Activated B cell treated with CpG ODN at 0.5 μM for 24 hours (primary cell): Measurements from ENCODE around the gene MAML1. TPM values are rescaled to one million over a fixed set of nuclear protein-coding genes. Genes with fewer than 3 reads are reported as not detected.
"Not testable (repeated sequence)": the region's sequence is repeated elsewhere in the genome, so short reads cannot be mapped to it uniquely, and the experiment has no call there.

Experiments
- ATAC-seq: fragments of 200-7000 bp; cut with Tn5 transposase; one replicate; pipeline ENCODE4 v1.10.0; 2021; ENCODE audit warnings: low read depth, mild to moderate bottlenecking, moderate library complexity
- CTCF ChIA-PET: fragments of 350-600 bp; sonication (Branson Sonifier 250); formaldehyde crosslinking; loops from one replicate; lab custom pipeline; 2021; ENCODE audit warnings: antibody characterized with exemption; lab: Charles Lee
- POLR2A ChIA-PET: fragments of 350-600 bp; sonication (Branson Sonifier 250); formaldehyde crosslinking; loops from one replicate; lab custom pipeline; 2021; ENCODE audit warnings: antibody characterized with exemption; lab: Charles Lee
- DNase-seq: peaks from one replicate; pipeline ENCODE4 v3.0.0; 2022
- H3K27ac Mint-ChIP-seq: one replicate; pipeline ENCODE4 v1.8.0; 2020; ENCODE audit warnings: mixed read lengths
- H3K27me3 Mint-ChIP-seq: one replicate; pipeline ENCODE4 v1.8.0; 2021; ENCODE audit warnings: mixed read lengths
- H3K36me3 Mint-ChIP-seq: one replicate; pipeline ENCODE4 v1.8.0; 2021; ENCODE audit warnings: low read depth, mixed read lengths
- H3K4me1 Mint-ChIP-seq: one replicate; pipeline ENCODE4 v1.8.0; 2021; ENCODE audit warnings: mixed read lengths
- H3K4me3 Mint-ChIP-seq: one replicate; pipeline ENCODE4 v1.8.0; 2020; ENCODE audit warnings: mild to moderate bottlenecking, mixed read lengths
- H3K9me3 Mint-ChIP-seq: one replicate; pipeline ENCODE4 v1.8.0; 2020; ENCODE audit warnings: mixed read lengths
- intact Hi-C: fragments of 100-400 bp; cut with micrococcal nuclease; formaldehyde crosslinking; loops from one replicate; pipeline ENCODE4 v1.15.1; 2024
- total RNA-seq: library from RNA; stranded (reverse); gene quantifications from 2 replicates; pipeline ENCODE4 v1.2.3, GENCODE V29; 2022
- TF ChIP-seq, protein P1 (sequence below): fragments of 200-600 bp; IDR thresholded peaks from one replicate; pipeline ENCODE4 v1.8.0; 2022; ENCODE audit warnings: antibody characterized with exemption, mild to moderate bottlenecking

Gene MAML1
- total RNA-seq, 1 donor from 2014 or later: 38.8 TPM

DNA sequence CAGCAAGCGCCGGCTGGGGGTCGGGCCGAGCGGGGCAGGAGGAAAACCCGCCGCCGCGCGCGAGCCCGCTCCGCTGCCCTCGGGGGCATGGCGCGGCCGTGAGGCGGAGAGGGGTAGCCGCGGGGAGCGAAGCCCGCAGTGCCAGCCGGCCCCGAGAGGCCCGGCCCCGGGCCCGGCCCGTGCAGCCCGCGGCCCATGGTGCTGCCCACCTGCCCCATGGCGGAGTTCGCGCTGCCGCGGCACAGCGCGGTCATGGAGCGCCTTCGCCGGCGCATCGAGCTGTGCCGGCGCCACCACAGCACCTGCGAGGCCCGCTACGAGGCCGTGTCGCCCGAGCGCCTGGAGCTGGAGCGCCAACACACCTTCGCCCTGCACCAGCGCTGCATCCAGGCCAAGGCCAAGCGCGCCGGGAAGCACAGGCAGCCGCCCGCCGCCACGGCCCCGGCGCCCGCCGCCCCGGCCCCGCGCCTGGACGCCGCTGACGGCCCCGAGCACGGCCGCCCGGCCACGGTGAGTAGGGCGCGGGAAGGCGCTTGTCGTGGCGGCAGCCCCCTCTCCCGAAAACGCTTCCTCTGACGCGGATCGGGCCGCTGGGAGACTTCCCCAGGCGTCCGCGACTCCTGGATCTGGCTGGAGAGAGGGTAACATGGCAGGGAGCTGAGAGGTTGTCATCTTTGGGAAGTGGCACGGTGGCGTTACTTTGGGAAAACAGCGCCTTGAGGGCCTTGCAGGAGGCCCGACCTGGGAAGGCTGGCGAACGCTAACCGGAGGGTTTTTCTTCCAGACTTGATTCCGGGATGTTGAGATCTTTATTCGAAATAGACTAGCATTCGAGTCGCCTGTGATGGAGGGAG is 523 bp downstream of the MAML1 start:
- Mint-ChIP-seq H3K4me3 (peak overlapping the region; percentile 93), H3K36me3 (peaks cover 45% of the 10 kb centered on the region), H3K27ac (peak overlapping the region; percentile 91), H3K4me1 (peaks cover 40% of the 10 kb centered on the region), H3K27me3 (no peaks in the 10 kb centered on the region), H3K9me3 (no peaks in the 10 kb centered on the region)
- CTCF ChIA-PET: interaction anchor here (0.8 to 2.0 kb wide), 2 partner anchors 30 to 110 kb away, joined by 3 to 9 read pairs; partner anchors contain the start of gene HNRNPH1
- POLR2A ChIA-PET: interaction anchor here (0.9 to 2.8 kb wide), 12 partner anchors 11 to 190 kb away, joined by 4 to 35 read pairs (median 9); partner anchors contain the start of genes CANX, HNRNPH1, LTC4S and MGAT4B
- no peak for DNase-seq
- ATAC-seq: peak; percentile 26
- TF ChIP-seq, protein P1, sequence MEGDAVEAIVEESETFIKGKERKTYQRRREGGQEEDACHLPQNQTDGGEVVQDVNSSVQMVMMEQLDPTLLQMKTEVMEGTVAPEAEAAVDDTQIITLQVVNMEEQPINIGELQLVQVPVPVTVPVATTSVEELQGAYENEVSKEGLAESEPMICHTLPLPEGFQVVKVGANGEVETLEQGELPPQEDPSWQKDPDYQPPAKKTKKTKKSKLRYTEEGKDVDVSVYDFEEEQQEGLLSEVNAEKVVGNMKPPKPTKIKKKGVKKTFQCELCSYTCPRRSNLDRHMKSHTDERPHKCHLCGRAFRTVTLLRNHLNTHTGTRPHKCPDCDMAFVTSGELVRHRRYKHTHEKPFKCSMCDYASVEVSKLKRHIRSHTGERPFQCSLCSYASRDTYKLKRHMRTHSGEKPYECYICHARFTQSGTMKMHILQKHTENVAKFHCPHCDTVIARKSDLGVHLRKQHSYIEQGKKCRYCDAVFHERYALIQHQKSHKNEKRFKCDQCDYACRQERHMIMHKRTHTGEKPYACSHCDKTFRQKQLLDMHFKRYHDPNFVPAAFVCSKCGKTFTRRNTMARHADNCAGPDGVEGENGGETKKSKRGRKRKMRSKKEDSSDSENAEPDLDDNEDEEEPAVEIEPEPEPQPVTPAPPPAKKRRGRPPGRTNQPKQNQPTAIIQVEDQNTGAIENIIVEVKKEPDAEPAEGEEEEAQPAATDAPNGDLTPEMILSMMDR: no peak
- intact Hi-C loops: loop anchor here (1.0 to 10.0 kb wide), 13 partner anchors 30 to 1108 kb away; partner anchors contain the start of genes CANX, CLK4, HNRNPH1 and MGAT1

DNA sequence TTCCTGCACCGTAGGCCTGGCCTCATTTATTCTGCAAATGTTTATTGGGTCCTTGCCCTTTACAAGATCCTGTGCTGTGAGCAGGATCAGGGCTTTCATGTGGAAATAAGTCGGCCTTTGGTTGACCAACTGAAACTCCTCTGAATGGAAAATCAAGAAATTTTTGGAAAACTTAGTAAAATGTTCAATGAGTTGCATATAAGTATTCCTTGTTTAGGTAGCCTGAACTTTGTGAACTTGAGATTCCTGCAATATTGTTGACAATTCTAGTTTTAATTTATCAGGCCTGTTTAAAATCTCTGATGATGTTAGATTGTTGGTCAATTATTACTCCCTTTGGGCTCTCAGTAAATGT is 1.1 kb downstream of the MAML1 start:
- intact Hi-C loops: loop anchor here (2.0 to 10.0 kb wide), 6 partner anchors 29 to 1109 kb away; partner anchors contain the start of genes CLK4, MGAT1, MRNIP and RUFY1
- H3K27ac Mint-ChIP-seq: peak overlapping the region; percentile 86
- ChIA-PET POLR2A (interaction anchor here (2.4 to 2.8 kb wide), 3 partner anchors 34 to 110 kb away, joined by 14 to 35 read pairs (median 32); partner anchors contain the start of genes CANX, HNRNPH1 and LTC4S), CTCF (interaction anchor here (0.6 to 0.8 kb wide), 2 partner anchors 51 to 111 kb away, joined by 3 read pairs; partner anchors contain the start of gene HNRNPH1)
- H3K4me3 Mint-ChIP-seq: peak overlapping the region; percentile 93
- ATAC-seq: no peak
- no peaks in the 10 kb centered on the region for H3K9me3 Mint-ChIP-seq
- no peak for DNase-seq
- peaks cover 43% of the 10 kb centered on the region for H3K36me3 Mint-ChIP-seq
- TF ChIP-seq, protein P1: no peak
- no peaks in the 10 kb centered on the region for H3K27me3 Mint-ChIP-seq
- peaks cover 45% of the 10 kb centered on the region for H3K4me1 Mint-ChIP-seq

DNA sequence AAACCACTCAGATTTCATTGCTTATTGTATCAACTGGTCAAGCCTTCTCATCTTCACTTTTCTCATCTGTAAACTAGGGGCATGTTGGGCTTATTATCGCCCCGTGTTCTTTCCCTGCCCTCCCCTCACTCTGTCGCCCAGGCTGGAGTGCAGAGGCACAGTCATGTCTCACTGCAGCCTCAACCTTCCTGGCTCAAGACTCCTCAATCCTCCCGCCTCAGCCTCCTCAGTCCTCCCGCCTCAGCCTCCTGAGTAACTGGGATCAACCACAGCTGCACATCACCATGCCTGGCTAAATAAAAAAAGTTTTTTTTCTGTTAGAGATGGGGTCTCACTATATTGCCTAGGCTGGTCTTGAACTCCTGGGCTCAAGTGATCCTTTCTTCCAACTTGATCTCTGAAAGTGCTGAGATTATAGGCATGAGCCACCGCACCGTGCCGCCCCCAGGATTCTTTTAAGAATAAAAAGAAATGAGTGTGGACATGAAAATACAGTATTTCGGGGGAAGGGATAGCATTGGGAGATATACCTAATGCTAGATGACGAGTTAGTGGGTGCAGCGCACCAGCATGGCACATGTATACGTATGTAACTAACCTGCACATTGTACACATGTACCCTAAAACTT is 2.0 kb downstream of the MAML1 start:
- TF ChIP-seq, protein P1: no peak
- peaks cover 45% of the 10 kb centered on the region for H3K4me1 Mint-ChIP-seq
- POLR2A ChIA-PET: interaction anchor here (2.8 kb wide), 1 partner anchor 111 kb away, joined by 32 read pairs; the partner anchor contains the start of gene HNRNPH1

DNA sequence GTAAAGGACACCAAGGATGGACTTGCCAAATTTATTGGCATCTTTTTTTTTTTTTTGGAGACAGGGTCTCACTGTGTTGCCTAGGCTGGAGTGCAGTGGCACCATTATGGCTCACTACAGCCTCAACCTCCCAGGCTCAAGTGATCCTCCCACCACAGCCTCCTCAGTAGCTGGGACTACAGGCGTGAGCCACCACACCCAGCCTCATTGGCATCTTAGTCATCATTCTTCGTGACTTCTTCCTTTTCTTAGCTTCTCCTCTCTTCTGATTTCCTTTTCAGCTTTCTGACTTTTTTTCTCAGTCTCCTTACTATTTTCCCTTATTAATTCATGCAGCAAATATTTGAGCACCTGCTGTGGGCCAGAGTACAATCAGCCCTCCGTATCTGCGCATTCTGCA is 6.1 kb downstream of the MAML1 start:
- no peaks in the 10 kb centered on the region for H3K9me3 Mint-ChIP-seq
- intact Hi-C loops: loop anchor here (10.0 kb wide), 2 partner anchors 1066 to 1114 kb away; partner anchors contain the start of genes CLK4 and MGAT1
- H3K27me3 Mint-ChIP-seq: no peaks in the 10 kb centered on the region
- ATAC-seq: no peak
- H3K4me1 Mint-ChIP-seq: peaks cover 38% of the 10 kb centered on the region
- no peak overlapping the region for H3K4me3 Mint-ChIP-seq
- POLR2A ChIA-PET: interaction anchor here (0.7 kb wide), 1 partner anchor 98 kb away, joined by 3 read pairs; no protein-coding TSS in a partner anchor
- no peak overlapping the region for H3K27ac Mint-ChIP-seq
- no peak for DNase-seq
- CTCF ChIA-PET: interaction anchor here (1.4 kb wide), 1 partner anchor 24 kb away, joined by 5 read pairs; no protein-coding TSS in a partner anchor
- TF ChIP-seq, protein P1: no peak
- H3K36me3 Mint-ChIP-seq: peaks cover 33% of the 10 kb centered on the region

More for the DNA sequence above, 2.0 kb downstream of the MAML1 start:
- H3K27me3 Mint-ChIP-seq: no peaks in the 10 kb centered on the region
- intact Hi-C loops: loop anchor here (10.0 kb wide), 2 partner anchors 1070 to 1110 kb away; partner anchors contain the start of genes CLK4 and MGAT1
- ATAC-seq (no peak), DNase-seq (no peak)
- CTCF ChIA-PET: interaction anchor here (0.7 kb wide), 1 partner anchor 111 kb away, joined by 3 read pairs; no protein-coding TSS in a partner anchor
- H3K9me3 Mint-ChIP-seq: no peaks in the 10 kb centered on the region
- peak overlapping the region; percentile 93 for H3K4me3 Mint-ChIP-seq
- H3K36me3 Mint-ChIP-seq: peaks cover 37% of the 10 kb centered on the region
- peak overlapping the region; percentile 51 for H3K27ac Mint-ChIP-seq

DNA sequence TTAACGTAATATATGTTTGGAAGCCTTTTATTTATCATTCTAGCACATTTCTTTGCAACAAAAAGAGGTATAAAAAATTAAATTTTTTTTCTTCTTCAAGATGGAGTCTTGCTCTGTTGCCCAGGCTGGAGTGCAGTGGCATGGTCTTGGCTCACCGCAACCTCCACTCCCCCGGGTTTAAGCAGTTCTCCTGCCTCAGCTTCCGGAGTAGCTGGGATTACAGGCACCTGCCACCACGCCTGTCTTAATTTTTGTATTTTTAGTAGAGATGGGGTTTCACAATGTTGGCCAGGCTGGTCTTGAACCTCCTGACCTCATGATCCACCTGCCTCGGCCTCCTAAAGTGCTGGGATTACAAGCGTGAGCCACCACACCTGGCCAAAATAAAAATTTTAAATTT is 11.5 kb downstream of the MAML1 start:
- H3K27me3 Mint-ChIP-seq, H3K4me3 Mint-ChIP-seq, H3K9me3 Mint-ChIP-seq, DNase-seq, ATAC-seq, intact Hi-C loops, H3K27ac Mint-ChIP-seq: not testable (repeated sequence)
- CTCF ChIA-PET: interaction anchor here (0.8 kb wide), 1 partner anchor 52 kb away, joined by 3 read pairs; no protein-coding TSS in a partner anchor
- H3K36me3 Mint-ChIP-seq: peaks cover 27% of the 10 kb centered on the region
- peaks cover 18% of the 10 kb centered on the region for H3K4me1 Mint-ChIP-seq
- POLR2A ChIA-PET: interaction anchor here (1.3 kb wide), 1 partner anchor 12 kb away, joined by 5 read pairs; the partner anchor contains the start of gene MAML1
